22Rv1 (cell line): ENCODE data around the gene GBF1.

Experiments
- ZFX ChIP-seq: fragments of 450-650 bp; IDR thresholded peaks from 2 replicates; pipeline ENCODE4 v1.6.1; 2017; ENCODE audit warnings: antibody characterized with exemption, borderline replicate concordance
- TF ChIP-seq, protein P1 (sequence below): fragments of 450-650 bp; IDR thresholded peaks from 2 replicates; pipeline ENCODE4 v1.5.1; 2017; ENCODE audit warnings: mild to moderate bottlenecking

DNA sequence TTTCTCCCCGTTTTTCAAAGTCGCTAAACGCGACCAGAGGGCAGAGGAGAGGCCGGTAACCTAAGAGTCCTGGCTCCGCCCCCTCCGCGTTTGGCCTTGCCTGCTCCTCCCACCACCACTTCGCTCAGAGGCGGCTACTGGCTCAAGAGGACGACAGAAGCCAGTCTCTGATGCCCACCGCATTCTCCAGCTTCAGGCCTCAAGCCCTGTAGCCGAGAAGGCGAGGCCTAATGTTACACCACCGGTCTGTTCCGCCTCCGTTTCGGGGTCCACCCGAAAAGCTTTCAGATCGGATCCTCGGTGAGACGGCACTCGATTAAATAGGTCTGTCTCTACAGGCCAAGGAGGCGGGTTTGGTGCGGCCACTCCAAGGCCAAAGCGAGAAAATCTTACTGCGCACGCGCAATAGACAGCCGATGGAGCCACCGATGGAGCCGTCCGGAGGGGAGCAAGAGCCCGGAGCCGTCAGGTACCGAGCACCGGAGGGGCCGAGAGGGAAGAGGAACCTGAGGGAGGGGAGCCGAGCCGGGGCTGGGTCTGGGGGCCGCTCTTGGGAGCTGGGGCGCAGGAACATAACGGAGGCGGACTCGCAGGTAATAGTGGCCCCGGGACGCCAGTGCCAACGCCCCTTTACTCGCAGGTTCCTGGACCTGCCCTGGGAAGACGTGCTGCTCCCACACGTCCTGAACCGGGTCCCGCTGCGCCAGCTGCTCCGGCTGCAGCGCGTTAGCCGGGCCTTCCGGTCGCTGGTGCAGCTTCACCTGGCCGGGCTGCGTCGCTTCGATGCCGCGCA is 175.6 kb downstream of the GBF1 start, which contains the start of gene FBXL15:
- TF ChIP-seq, protein P1, sequence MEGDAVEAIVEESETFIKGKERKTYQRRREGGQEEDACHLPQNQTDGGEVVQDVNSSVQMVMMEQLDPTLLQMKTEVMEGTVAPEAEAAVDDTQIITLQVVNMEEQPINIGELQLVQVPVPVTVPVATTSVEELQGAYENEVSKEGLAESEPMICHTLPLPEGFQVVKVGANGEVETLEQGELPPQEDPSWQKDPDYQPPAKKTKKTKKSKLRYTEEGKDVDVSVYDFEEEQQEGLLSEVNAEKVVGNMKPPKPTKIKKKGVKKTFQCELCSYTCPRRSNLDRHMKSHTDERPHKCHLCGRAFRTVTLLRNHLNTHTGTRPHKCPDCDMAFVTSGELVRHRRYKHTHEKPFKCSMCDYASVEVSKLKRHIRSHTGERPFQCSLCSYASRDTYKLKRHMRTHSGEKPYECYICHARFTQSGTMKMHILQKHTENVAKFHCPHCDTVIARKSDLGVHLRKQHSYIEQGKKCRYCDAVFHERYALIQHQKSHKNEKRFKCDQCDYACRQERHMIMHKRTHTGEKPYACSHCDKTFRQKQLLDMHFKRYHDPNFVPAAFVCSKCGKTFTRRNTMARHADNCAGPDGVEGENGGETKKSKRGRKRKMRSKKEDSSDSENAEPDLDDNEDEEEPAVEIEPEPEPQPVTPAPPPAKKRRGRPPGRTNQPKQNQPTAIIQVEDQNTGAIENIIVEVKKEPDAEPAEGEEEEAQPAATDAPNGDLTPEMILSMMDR, result no peak
- no peak for TF ChIP-seq ZFX
